GM18505 (cell line): ENCODE measurements around the gene TTC29.

Source experiments
- ATAC-seq: cut with Tn5 transposase; IDR thresholded peaks from one replicate; pipeline ENCODE4 v1.9.1; 2021; ENCODE audit not compliant: unreplicated experiment
- POLR2A ChIP-seq: IDR thresholded peaks from 4 replicates; pipeline ENCODE4 v1.6.1; 2011; ENCODE audit warnings: borderline replicate concordance; ENCODE audit not compliant: insufficient read depth, insufficient read length; ENCODE audit errors: extremely low read depth

TTC29 gene

GRCh38 chr4:146943691-146944375, 1.8 kb downstream of the TTC29 start:
- no peak for TF ChIP-seq POLR2A
- ATAC-seq: no peak

- TF ChIP-seq POLR2A: no peak
- no peak for ATAC-seq
Measured at GRCh38 chr4:146932116-146932515, 13.5 kb downstream of the TTC29 start.

- no peak for TF ChIP-seq POLR2A
- ATAC-seq: no peak
Measured at GRCh38 chr4:146930673-146931072, 15.0 kb downstream of the TTC29 start.

GRCh38 chr4:146927695-146928094, 18.0 kb downstream of the TTC29 start:
- TF ChIP-seq POLR2A: no peak
- ATAC-seq: no peak

- TF ChIP-seq POLR2A: no peak
- ATAC-seq: no peak
Measured at GRCh38 chr4:146916479-146917076, 29.1 kb downstream of the TTC29 start.

- ATAC-seq: no peak
- no peak for TF ChIP-seq POLR2A
Measured at GRCh38 chr4:146915132-146915531, 30.5 kb downstream of the TTC29 start.

GRCh38 chr4:146900295-146900694, 45.4 kb downstream of the TTC29 start:
- no peak for TF ChIP-seq POLR2A
- no peak for ATAC-seq

- TF ChIP-seq POLR2A: no peak
- no peak for ATAC-seq
Measured at GRCh38 chr4:146890301-146890700, 55.4 kb downstream of the TTC29 start.

GRCh38 chr4:146883070-146883469, 62.6 kb downstream of the TTC29 start:
- ATAC-seq: no peak
- TF ChIP-seq POLR2A: no peak

- no peak for ATAC-seq
Measured at GRCh38 chr4:146857298-146857697, 88.4 kb downstream of the TTC29 start.

GRCh38 chr4:146855761-146856160, 89.9 kb downstream of the TTC29 start:
- ATAC-seq: no peak
- TF ChIP-seq POLR2A: no peak

More at GRCh38 chr4:146857298-146857697, 88.4 kb downstream of the TTC29 start:
- TF ChIP-seq POLR2A: no peak

- ATAC-seq: no peak
- no peak for TF ChIP-seq POLR2A
Measured at GRCh38 chr4:146852360-146852759, 93.3 kb downstream of the TTC29 start.

- no peak for ATAC-seq
Measured at GRCh38 chr4:146847345-146847744, 98.3 kb downstream of the TTC29 start.

GRCh38 chr4:146846882-146847281, 98.8 kb downstream of the TTC29 start:
- TF ChIP-seq POLR2A: no peak
- no peak for ATAC-seq

More at GRCh38 chr4:146847345-146847744, 98.3 kb downstream of the TTC29 start:
- TF ChIP-seq POLR2A: no peak
